GM19099 (cell line): ENCODE measurements around the gene GRIK2.

ENCODE experiments used
- POLR2A ChIP-seq: IDR thresholded peaks from 3 replicates; pipeline ENCODE4 v1.6.1; 2011; ENCODE audit warnings: low read depth; ENCODE audit not compliant: insufficient read length; ENCODE audit errors: extremely low read depth

Gene GRIK2

GRCh38 chr6:101730954-101731353, 337.4 kb downstream of the GRIK2 start:
- no peak for TF ChIP-seq POLR2A

- TF ChIP-seq POLR2A = no peak
Measured at GRCh38 chr6:101733899-101734298, 340.4 kb downstream of the GRIK2 start.

- TF ChIP-seq POLR2A = no peak
Measured at GRCh38 chr6:101738481-101738880, 345.0 kb downstream of the GRIK2 start.

GRCh38 chr6:101740631-101741030, 347.1 kb downstream of the GRIK2 start:
- no peak for TF ChIP-seq POLR2A

- TF ChIP-seq POLR2A = no peak
Measured at GRCh38 chr6:101741474-101742171, 348.1 kb downstream of the GRIK2 start.

GRCh38 chr6:101747160-101747559, 353.7 kb downstream of the GRIK2 start:
- TF ChIP-seq POLR2A = no peak

GRCh38 chr6:101747716-101748115, 354.2 kb downstream of the GRIK2 start:
- TF ChIP-seq POLR2A = no peak

- TF ChIP-seq POLR2A = no peak
Measured at GRCh38 chr6:101755931-101756330, 362.4 kb downstream of the GRIK2 start.

GRCh38 chr6:101758368-101758767, 364.9 kb downstream of the GRIK2 start:
- no peak for TF ChIP-seq POLR2A

- no peak for TF ChIP-seq POLR2A
Measured at GRCh38 chr6:101760843-101761621, 367.5 kb downstream of the GRIK2 start.

- TF ChIP-seq POLR2A = no peak
Measured at GRCh38 chr6:101762851-101763250, 369.3 kb downstream of the GRIK2 start.

- TF ChIP-seq POLR2A = no peak
Measured at GRCh38 chr6:101765281-101765680, 371.8 kb downstream of the GRIK2 start.

GRCh38 chr6:101770116-101770515, 376.6 kb downstream of the GRIK2 start:
- TF ChIP-seq POLR2A = no peak

- no peak for TF ChIP-seq POLR2A
Measured at GRCh38 chr6:101776919-101777350, 383.4 kb downstream of the GRIK2 start.

- TF ChIP-seq POLR2A = no peak
Measured at GRCh38 chr6:101777646-101778045, 384.1 kb downstream of the GRIK2 start.

GRCh38 chr6:101779051-101779844, 385.7 kb downstream of the GRIK2 start:
- TF ChIP-seq POLR2A = no peak

GRCh38 chr6:101783287-101783686, 389.8 kb downstream of the GRIK2 start:
- TF ChIP-seq POLR2A = no peak
